ENCODE measurements around the gene SLC22A23.

- TF ChIP-seq TP53 (CRISPR knock-in tag; IDR thresholded peaks at IDR 0.05) (no peak), CTCF (IDR thresholded peaks at IDR 0.05) (no peak), ZNF138 (CRISPR knock-in tag; conservative IDR thresholded peaks at IDR 0.05) (no peak), NR2C2 (CRISPR knock-in tag; IDR thresholded peaks at IDR 0.05) (no peak)
These were observed 34.9 kb downstream of the SLC22A23 start for GRCh38 chr6:3421791-3422434.
